Measurements from ENCODE around the gene MAP2K1.
"Not testable (repeated sequence)": the region's sequence is repeated elsewhere in the genome, so short reads cannot be mapped to it uniquely, and the experiment has no call there.

MAP2K1 gene

DNA sequence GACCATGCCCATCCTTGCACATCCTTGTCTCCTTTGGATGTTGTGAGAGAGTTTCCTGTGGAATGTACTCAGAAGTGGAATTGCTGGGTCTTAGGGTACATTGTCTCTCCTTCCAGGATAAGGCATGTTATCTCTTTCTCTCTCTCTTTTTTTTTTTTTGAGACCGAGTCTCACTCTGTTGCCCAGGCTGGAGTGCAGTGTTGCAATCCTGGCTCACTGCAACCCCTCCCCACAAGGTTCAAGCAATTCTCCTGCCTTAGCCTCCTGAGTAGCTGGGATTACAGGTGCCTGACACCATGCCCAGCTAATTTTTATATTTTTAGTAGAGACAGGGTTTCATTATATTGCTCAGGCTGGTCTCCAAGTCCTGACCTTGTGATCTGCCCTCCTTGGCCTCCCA, 6.3 kb downstream of the MAP2K1 start:
- DNase-seq (ENCODE audit: low spot score) = not testable (repeated sequence)

DNA sequence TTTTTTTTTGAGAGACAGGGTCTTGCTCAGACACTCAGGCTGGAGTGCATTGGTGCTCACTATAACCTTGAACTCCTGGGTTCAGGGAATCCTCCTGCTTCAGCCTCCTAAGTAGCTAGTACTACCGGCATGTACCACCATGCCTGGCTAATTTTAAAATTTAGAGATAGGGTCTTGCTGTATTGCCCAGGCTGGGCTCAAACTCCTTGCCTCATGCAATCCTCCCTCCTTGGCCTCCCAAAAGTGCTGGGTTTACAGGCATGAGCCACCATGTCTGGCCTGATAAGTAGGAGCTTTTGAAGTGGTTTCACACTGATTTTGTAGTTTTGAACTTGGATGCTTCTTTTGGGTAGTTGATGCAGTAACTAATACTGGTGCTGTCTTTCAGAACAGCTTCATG, 7.8 kb downstream of the MAP2K1 start:
- no peak for DNase-seq (ENCODE audit: low spot score)

DNA sequence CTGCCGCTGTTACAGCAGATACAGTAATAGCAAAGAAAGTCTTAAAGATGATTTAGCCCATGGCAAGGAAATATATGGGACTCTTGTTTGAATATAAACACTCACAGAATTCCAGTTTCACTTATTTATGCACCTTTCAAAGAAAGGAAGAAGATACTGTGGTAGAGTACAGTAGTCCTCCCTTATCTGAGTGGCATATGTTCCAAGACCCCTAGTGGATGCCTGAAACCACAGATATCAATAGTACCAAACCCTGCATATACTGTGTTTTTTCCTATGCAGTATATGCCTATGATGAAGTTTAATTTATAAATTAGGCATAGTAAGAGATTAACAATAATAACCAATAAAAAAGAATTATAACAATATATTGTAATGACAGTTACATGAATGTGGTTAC, 8.2 kb downstream of the MAP2K1 start:
- DNase-seq (ENCODE audit: low spot score) = no peak

DNA sequence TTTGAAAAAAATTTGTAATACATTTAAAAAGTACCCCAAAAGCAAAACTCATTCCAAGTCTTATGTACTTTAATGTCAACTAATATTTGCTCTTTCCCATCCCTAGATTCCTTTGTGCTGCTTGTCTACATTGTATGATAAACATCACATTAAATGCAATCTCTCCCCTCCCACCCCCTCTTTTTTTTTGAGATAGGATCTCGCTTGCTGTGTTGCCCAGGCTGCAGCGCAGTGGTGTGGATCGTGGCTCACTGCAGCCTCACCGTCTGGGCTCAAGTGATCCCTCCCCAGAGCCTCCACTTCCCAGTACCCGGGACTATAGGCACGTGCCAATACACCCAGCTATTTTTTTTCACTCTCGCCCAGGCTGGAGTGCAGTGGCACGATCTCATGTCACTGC, 12.6 kb downstream of the MAP2K1 start:
- DNase-seq (ENCODE audit: low spot score) = no peak

DNA sequence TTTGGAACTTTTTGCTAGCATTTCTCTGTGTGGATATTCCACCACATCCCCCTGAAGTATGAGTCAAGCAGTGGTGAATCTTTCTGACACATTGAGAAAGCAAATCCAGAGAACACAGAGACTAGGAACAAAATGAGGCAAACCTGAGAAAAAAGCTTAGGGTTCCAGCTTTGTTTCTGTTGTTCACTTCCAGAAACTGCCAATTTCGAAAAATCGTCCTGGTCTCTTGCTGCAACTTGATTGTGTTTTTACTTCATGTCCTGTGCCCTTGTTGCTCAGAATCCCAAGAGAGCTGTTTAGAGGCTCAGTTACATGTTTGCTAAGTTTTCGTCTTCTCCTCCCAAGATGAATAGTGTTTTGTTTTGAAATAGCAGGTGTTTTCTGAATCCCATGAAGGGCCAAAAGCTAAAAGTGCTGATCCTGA, 13.7 kb downstream of the MAP2K1 start:
- no peak for DNase-seq (ENCODE audit: low spot score)

DNA sequence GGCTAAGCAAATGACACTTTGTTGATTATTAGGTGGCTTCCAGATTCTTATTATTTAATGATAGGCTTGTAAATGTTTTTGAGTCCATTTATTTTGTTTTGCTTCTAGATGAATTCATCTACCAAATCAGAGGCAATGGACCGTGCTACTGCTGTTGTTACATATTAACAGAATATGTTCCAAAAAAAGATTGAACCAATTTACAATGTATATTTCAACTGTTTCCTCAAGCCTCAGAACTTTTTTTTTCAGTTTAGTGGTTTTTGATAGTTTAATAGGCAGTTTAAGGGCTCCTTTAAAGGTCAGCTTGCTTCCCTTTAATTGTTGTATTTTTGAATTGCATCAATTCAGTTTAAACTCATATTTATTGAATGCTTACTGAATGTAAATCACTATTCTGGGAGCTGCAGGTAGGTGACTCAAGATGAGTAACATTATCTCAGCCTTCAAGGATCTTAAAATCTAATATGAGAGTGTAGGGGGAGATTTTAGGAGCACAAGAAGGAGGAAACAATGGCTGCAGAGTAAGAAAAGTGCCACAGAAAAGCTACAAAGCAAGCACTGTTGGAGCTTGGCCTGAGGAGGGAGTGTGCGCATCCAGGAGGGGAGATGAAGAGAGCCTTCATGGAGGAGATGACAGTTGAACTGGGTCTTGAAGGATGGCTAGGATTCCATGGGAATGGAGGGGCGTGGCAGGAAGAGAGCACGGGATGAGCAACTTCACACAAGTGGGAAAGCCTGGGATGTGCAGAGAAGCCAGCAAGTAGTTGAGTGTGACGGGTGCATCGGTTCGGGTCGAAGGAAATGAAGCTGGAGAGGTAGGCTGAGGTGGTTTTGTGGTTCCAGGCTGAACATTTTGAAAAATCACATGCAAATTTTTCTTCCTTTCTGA, 14.7 kb downstream of the MAP2K1 start:
- no peak for DNase-seq (ENCODE audit: low spot score)

DNA sequence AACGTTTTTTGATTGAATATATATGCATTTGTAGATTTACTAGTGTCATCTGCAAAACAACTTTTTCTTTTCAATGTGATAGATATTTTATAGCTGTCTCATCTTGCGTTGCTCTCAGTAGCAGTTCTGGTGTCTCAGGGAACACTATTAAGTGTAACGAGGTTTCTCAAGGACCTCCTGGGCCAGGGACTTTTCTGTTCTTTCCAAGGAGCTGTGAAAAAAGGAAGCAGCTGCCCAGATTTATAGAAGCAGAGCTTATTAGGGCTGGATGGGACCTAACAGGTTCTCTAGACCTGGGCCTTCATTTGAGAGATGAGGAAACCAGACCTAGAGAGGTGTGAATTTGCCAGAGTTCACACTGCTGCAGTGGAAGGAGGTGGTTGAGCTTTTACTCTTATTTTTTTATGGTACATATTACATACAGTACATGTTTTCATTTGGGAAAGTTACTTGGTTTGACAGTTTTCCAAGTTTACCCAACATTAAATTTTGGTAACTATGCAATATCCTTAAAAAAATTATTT, 16.1 kb downstream of the MAP2K1 start:
- DNase-seq (ENCODE audit: low spot score) = no peak

DNA sequence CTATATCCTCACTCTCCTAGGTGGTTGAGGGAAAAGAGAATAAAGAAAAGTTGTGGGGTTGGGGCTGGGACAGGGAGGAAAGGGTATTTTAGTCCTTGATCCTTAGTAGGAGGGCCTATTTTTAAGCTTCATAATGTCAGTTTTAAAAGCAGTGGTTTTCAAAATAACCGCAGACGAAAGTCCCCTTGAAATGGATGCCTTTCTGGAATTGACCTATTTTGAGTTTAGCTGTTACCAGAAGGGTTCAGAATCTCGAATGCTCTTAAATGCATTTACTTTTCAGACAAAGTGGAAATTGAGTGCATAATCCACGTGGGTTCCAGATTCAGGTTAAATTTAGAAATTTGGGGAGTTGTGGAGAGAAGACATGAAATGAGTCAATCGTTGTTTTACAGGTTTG, 16.6 kb downstream of the MAP2K1 start:
- DNase-seq (ENCODE audit: low spot score) = no peak

DNA sequence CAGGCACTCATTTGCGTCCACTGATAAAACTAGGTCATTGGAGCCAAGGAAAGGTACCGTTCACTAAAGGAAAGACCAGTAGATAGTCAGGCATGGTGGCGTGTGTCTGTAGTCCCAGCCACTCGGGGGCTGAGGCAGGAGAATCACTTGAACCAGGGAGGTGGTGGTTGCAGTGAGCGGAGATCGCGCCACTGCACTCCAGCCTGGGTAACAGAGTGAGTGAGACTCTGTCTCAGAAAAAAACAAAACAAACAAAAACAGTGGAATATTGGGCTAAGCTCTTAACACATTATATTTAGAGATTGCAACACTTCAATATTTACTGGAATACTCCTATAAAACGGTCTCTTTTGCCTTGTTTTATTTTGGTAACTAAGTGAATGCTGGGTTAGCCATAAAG, 17.4 kb downstream of the MAP2K1 start:
- no peak for DNase-seq (ENCODE audit: low spot score)

DNA sequence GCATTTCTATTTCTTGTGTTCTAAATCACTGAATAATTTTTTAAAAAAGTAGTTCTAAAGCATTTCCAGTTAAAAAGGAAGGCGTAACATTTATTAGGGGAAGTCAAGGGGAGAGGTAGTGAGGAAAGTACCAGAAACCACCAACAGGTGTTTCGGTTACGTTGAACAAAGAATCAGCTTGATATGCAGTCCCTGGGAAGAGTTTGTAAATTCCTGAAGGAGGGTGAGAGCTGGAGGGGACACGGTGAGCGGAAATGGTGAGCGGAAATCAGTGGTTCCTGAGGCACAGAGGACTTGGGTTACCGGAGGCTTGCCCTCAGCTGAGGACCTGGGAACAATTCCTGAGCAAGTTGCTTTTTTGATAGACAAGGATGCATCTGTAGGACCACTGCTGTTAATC, 17.8 kb downstream of the MAP2K1 start:
- no peak for DNase-seq (ENCODE audit: low spot score)

DNA sequence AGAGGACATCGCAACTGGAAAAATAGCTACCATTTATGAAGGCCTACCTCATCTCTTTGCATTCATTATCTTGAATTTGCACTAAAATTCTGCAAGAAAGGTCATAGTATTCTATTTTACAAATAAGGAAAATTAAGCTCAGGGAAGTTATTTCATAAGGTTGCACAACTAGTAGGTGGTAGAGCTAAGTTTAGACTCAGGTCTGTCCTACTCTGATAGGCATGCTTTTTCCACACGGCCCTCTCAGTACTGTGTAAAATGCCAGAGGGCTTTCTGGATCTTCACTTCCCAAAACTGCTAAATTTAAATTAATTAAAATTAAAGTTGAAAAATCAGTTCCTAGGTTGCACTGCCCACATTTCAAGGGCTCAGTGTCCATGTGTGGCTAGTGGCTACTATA, 18.3 kb downstream of the MAP2K1 start:
- DNase-seq (ENCODE audit: low spot score) = no peak

DNA sequence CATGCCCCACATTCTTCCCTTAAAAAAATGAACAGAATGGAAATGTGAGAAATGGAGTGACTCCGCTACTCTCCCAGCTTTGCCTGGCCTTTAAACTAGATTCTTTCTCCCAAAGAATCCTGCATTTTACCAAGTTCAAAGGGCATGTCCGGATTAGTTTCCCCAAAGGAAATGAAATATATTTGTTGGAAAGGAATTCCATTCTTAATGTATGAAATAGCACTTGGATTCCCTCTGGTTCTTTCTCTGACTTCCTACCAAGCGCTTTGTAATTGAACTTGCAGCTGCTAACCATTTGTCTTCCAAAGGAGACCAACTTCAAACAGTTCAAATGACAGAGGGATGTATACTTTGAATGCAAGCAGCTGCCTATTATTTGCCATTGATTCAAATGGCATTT, 18.9 kb downstream of the MAP2K1 start:
- no peak for DNase-seq (ENCODE audit: low spot score)

DNA sequence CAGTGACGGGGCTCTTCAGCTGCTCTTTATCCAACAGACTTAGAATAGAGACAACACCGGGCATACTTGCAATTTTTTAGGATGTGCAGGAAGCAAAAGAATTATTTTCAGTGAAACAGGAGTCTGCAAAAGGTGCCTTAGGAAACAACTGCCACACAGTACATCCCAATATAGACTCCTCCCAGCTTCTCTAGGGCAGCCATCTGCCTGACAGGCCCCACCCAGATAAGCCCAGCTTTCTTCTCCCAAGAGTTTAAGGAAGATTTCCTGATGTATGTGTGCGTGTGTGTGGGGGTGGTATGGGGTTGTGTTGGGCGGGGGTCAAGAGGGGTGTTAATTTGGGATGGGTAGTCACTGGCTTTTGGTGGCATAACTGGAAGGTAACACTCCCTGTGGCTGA, 21.5 kb downstream of the MAP2K1 start:
- no peak for DNase-seq (ENCODE audit: low spot score)

DNA sequence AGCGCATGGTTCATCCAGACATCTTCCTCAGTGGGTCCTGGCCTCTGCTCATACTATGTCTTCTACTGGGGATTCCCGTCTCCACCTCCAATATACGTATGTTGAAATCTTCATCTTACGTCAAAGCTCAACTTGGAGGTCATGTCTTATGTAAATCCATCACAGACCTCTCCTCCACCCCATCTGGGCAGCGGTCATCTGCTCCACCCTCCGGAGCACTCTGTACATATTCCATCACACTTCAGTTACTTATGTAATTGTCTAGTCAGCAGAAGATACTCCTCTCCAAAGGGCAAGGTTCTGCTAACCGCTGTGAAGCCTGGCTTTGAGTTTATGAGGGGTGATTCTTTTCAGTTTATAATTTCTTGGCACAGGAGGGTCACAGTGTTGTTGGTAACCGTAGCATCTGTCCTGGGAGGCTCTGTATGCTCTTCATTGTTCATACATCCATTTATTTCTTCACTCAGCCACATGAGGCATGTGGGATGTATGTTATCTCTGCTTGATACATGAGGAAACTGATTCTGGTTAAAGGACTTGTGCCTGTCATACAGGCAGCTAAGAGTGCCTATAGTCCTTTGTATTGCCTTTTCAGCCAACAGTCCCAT, 22.1 kb downstream of the MAP2K1 start:
- DNase-seq (ENCODE audit: low spot score) = no peak

DNA sequence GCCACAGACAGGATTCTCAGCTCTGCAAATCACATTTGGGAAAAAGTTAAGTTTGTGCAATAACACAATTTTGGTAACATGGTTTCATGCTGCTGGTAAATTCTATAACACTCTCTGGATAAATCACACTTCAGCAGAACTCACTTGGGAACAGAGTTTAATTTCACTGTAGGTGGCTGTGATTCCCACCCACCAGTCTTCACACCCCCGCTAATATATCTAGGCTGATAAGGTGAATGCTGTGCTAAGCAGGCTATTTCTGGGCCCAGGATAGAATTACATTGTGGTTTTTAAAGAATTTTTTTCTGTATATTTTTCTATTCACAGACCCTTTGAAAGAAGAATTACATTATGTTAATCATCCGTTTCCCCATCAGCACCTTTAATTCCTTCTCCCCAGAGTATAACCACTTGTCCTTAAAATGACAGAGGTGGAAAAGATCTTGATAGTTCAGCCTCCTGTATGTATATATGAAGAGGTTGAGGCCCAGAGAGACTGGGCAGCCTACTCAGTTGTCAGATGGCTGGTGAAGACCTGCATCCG, 22.9 kb downstream of the MAP2K1 start:
- no peak for DNase-seq (ENCODE audit: low spot score)

DNA sequence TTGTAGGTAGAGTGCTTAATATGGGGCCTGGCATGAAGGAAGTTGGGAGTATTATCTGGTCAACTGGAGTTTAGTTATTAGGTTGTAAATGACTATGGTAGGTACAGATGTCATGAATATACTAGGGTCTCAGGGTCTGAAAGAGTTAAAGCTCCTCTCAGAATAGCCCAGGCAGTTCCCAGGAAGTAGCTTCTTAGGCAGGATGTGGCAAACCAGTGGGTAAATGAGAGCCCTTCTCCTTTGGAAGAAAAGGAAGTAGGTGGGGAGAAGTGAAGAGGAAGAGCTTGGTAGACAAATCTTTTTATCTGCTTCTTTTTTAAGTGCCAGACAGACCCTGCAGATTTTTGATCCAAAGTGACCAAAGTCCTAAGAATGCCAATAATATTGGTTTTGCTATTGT, 24.5 kb downstream of the MAP2K1 start:
- no peak for DNase-seq (ENCODE audit: low spot score)

DNA sequence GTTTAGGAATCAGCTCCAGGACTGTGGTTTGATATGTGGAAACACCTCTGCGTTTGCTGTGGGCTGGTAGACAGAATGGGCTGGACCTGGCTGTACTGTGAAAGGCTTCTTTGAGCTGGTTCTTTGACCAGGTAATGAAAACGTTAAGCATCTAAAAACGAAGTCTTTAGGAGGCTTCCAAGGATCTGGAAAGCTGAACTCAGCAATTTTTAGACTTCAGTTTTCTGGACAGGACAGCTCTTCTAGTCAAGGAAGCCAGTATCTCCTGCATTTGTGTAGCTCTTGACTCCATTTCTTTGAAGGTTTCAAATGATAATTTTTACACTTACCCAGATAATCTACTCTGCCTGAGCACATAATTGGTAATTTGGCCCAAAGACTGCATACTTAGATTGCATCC, 25.5 kb downstream of the MAP2K1 start:
- DNase-seq (ENCODE audit: low spot score) = no peak

DNA sequence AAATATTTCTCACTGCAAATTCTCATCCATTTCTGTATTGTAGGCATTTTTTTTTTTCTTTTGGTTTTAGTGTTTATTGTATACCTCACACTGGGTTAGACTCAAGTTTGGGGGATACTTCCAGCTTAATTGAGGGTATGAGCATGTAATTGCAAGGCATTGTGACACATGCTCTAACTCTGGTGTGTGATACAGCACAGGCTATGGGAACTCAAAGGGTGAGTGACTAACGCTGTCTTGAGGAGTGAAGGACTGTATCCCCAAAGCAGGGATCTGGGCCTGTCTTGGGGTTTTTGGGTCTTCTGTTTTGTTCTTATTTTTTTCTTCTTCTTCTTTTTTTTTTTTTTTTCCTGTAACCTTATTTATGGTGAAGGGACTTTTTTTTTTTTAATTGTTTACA, 26.9 kb downstream of the MAP2K1 start:
- DNase-seq (ENCODE audit: low spot score) = no peak

DNA sequence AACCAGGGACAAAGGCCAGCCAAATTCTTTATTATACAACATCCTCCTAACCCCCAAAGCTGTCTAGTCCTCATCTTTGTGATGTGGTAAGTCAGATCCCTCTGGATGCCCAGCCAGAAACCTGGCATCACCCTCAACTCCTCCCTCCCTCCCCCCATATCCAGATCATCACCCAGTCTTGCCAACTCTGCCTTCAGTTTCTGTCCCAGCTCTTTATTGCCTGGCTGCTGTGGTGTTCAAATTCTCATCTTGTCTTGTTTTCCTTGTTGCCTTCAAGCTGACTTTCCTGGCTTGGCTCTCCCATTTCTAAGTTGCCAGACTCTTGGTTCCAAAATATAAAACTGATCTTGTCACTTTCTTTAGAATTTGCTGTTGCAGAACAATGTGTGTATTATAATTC, 28.6 kb downstream of the MAP2K1 start:
- DNase-seq (ENCODE audit: low spot score) = no peak

DNA sequence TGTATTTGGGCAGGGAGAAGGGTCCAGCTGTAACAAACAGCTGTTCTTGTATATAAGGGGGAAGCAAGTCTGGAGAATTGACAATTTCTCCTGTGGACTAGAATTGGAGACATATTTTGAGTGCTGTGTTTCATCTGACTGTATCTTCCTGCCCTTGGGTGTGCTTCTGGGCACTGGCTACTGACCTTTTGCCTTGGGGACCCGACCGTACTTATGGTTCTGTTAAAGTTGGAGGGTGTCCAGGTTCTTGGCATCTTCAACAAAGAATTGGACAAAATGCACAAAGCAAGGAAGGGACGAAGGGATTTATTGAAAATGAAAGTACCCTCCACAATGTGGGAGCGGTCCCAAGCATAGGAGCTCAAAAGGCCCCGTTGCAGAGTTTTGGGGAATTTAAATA, 31.0 kb downstream of the MAP2K1 start:
- no peak for DNase-seq (ENCODE audit: low spot score)

DNA sequence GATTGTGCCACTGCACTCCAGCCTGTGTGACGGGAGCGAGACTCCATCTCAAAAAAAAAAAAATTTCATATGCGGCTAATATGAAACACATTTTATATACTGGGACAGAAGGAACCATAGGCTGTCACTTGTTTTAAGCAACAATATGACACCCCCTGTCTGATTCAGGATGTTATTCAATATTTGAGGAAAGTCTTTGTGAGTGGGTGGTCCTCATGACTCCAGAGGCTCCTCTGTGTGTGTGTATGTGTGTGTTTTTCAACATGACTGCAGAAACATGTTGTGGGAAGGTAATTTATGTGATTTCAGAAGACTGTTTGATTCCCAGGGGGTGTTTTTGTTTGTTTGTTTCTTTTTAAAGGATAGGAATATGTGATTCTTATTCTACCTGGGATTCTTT, 32.8 kb downstream of the MAP2K1 start:
- no peak for DNase-seq (ENCODE audit: low spot score)

DNA sequence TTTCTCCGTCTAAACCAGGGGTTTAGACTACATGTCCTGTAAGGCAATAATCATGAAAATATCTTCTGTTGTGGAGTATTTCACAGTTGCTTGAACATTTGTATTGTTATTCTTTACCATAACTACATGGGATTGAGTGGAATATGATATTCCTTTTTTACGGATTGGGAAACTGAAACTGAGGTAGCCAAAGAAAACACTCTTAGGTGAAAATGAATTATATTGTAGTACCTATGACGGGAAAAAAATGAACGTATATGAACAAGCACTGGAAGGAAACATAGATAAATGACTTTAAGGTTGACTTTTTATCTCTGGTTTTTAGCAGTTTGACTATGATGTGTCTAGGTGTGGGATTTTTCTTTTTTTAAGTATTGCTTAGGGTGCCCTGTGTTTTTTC, 35.6 kb downstream of the MAP2K1 start:
- DNase-seq (ENCODE audit: low spot score) = no peak

DNA sequence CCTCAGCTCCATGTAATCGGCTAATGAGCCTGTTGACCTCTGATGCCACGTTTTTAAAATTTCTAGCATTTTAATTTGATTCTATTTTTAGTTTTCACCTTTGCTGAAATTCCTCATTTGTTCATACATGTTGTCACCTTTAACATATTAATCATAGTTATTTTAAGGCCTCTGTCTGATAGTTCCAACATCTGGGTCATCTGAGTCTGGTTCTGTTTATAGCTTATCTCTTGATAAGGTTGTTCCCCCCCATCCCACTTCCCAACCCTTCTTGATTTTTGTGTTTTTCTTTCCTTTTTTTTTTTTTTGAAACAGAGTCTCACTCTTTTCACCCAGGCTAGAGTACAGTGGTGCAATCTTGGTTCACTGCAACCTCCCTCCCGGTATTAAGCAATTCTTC, 36.4 kb downstream of the MAP2K1 start:
- DNase-seq (ENCODE audit: low spot score) = no peak

All from RKO (cell line).